GM19438 (cell line): ENCODE data around the gene RNASET2.

ENCODE experiments used
- ATAC-seq: cut with Tn5 transposase; IDR thresholded peaks from one replicate; pipeline ENCODE4 v1.9.1; 2021; ENCODE audit warnings: low read depth; ENCODE audit not compliant: unreplicated experiment

Gene RNASET2, protein sequence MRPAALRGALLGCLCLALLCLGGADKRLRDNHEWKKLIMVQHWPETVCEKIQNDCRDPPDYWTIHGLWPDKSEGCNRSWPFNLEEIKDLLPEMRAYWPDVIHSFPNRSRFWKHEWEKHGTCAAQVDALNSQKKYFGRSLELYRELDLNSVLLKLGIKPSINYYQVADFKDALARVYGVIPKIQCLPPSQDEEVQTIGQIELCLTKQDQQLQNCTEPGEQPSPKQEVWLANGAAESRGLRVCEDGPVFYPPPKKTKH

GRCh38 chr6:166956444-166957086 lies at the start of gene RNASET2:
TSS of gene RNASET2 (minus strand) at chr6:166956550. CDS start at chr6:166956182, 368 bp downstream.
- peak; percentile 54 for ATAC-seq

DNA sequence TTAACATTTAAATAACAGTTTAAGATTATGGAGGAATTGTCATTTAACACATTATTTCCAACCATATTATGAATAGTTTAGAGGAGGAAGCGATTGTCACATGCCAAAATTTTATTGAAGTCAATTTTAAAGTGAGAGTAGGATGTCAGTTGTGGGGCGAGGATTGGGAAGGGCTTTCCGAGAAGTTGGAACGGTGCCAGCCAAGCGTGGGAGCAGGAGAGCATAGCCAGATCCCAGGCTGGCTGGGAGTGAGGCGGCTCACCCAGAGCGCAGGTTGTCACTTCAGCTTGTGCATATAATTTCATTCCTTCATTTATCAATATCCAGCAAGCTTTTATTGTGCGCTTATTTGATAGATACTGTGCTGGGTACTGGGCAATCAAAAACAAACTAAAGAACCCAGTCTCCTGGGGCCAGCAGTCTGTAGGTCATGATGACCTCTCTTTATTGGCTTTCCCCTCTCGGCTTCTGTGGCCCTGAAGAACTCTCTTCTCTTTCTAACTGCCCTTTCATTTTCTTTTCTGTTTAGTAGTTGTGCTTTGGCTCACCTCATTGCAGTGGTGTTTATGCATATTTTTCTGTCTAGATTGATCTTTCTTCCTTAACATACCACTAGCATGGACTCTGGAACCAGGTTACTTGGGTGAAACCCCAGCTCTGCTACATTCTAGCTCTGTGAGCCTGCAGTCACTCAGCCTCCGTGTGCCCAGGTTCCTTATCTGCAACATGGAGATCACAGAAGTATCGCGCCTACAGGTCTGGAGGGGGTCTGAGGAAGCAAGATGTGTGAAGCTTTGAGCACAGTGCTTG lies 49.2 kb upstream of the RNASET2 start:
- ATAC-seq = no peak

DNA sequence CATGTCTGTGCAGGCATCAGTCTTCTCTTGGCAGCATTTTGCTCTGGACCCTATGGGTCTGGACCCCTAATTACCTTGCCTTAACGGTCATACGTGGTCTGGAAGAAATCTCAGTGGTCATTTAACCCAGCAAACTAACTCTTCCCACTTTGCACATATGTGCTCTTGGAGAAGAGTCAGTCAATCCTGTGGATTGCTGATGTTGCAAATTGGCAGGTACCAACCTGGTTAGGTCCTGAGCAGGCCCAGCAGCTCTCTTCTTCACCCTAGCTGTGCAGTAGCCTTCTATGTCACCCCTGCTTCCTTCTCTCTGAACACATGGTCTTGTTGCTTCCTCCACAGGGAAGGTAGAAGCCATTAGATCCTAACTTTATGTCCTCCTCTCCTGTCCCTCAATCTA lies 44.4 kb upstream of the RNASET2 start:
- ATAC-seq = no peak

DNA sequence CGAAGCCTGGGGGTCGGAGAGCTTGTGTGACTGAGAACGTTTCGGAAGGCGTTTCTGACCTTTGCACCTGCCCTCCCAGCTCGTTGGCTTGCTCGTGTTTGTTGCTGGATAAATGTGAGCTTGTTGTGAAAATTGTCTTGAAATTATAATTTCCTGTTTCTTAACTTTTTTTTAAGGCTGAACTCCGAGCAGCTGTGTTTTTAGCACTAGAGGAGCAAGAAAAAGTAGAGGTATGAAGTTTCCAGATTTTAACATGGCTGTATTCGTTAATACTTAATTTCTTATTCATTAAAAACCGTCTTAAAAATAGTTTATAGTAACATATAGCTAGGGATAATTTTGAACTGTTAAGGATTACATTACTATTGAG lies 43.5 kb upstream of the RNASET2 start:
- no peak for ATAC-seq

DNA sequence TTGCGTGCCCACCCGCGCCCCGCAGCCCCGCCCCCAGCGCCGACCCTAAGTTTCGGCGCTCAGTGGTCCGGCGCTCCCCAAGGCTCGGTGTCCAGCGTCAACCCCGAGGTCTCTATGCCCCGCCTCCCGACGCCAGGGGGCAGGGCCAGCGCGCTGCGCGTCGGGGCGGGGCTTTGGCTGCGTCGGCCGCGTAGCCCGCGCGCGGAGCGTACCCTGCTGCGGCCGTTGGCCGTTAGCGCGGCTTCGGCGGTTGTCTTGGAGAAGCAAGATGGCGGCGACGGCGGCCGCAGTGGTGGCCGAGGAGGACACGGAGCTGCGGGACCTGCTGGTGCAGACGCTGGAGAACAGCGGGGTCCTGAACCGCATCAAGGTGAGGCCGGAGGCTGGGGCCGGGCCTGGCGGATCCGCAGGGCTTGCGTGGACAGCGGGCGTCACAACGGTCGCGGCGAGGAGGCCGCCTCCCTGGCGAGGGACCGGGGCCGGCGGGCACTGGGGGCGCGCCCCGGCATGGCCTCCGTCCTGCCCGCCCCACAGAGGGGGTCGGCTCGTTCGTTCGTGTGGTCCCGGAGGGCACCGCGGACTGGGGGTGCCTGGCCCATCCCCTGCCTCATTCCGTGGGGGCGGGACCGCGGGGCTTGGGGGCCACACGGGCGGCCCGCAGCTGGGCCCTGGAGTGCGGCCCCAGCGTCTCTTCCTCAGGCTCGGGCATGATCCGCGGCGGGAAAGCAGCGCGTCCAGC lies 43.0 kb upstream of the RNASET2 start, which contains the start of gene CEP43:
Gene CEP43, plus strand, starts transcription at position 253 of the 739 bp plus-strand sequence. Its CDS starts 16 bp downstream, at position 269.
- peak; percentile 87 for ATAC-seq

DNA sequence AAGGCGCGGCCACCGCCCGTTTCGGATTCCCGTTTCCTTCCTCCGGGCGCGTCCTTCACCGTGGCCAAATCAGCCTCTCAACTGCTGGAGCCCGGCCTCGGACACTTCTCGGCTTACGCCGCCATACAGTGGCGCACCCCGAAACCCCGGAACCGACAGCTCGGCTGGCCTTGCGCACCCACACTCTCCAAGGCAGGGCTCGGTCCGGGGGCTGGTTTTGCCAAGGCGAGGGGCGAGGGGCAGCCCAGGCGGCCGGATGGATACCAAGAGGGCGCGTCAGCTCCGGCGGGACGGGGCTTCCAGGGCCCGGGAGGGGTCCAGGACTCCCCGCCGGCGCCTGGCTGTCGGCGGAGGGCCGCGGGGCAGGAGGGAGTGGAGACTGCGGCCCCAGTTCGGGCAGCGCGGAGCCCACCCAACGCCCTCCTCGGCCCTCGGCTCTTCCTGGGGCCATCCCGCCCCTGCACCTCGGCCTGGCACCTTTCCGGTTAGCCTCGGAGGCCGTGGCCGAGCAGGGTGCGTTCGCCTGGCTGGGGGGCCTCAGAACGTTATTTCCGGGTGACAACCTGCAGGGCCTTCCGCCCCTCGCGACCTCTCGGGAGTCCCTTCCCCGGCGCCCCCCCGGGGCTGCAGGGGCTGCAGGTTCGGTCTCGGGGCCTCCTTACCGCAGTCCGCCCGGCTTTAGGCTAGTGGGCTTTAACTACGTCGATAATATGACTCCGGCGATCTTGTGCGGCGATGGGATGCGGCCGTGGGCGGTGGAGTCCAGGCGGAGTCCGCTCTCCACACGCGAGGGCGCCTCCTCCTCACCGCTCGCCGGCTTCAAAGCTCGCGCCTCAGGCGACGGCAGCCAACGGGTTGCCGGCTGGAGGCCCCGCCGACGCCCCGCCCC lies 42.1 kb upstream of the RNASET2 start:
- peak; percentile 15 for ATAC-seq

- ATAC-seq = peak; percentile 39
Measured at GRCh38 chr6:166997768-166998255, 41.5 kb upstream of the RNASET2 start.

DNA sequence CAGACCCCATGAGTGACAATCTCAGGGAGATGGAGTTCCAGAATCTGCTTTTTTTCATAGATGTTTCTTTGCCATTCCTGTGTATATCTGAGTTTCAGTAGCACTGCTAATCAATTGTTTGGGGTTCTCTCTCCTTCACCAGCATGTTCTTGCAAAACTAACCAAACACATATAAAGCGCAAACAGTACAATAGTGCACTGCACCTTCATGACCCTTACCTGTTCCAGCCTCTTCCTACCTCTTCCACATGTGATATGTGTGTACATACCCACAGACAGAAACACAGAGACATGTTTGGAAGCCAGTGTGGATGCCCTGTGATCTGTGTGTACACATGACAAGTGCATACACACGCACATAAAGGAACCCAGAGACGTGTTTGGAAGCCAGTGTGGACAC lies 41.0 kb upstream of the RNASET2 start:
- no peak for ATAC-seq

DNA sequence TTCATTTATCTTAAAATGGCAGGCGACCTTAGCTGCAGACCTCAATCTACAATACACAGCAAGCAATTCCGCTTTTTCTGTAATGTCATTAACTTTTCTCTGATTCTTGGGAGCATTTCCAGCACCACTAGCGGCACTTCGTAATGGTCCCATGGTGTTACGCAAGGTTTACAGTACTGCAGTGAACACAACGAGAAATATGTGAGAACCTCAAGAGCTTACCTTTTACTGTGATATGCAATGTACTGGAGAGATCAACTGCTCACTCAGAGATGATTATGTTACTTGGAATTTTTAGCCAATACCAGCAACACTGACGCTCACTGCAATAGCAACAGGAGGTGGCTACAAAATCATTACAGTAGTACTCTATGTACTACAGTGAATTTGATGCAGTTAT lies 40.1 kb upstream of the RNASET2 start:
- ATAC-seq = no peak

GRCh38 chr6:166989427-166990032 lies 33.2 kb upstream of the RNASET2 start:
- no peak for ATAC-seq

GRCh38 chr6:166988674-166989201 lies 32.4 kb upstream of the RNASET2 start:
- no peak for ATAC-seq

GRCh38 chr6:166987930-166988329 lies 31.6 kb upstream of the RNASET2 start:
- no peak for ATAC-seq

- ATAC-seq = no peak
Measured at GRCh38 chr6:166987448-166987847, 31.1 kb upstream of the RNASET2 start.

GRCh38 chr6:166980738-166981137 lies 24.4 kb upstream of the RNASET2 start:
- no peak for ATAC-seq

- ATAC-seq = no peak
Measured at GRCh38 chr6:166977621-166978525, 21.5 kb upstream of the RNASET2 start.

DNA sequence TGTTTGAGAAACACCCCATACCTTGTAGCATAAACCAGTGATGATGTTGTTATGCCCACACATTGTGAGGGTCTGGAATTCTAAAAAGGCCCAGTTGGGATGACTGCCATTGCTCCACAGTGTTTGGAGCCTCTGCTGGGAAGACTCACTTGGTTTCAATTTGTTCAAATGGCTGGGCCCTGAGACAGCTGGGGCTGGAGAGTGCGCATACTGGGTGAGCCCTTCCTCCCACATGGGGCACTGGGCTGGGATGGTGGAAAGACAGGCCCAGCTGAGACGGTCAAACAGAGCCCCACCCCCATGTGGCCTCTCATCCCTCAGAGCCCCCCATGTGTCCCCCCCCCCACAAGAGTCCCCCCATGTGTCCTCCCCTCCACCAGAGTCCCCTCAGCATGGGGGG lies 20.3 kb upstream of the RNASET2 start:
- no peak for ATAC-seq

DNA sequence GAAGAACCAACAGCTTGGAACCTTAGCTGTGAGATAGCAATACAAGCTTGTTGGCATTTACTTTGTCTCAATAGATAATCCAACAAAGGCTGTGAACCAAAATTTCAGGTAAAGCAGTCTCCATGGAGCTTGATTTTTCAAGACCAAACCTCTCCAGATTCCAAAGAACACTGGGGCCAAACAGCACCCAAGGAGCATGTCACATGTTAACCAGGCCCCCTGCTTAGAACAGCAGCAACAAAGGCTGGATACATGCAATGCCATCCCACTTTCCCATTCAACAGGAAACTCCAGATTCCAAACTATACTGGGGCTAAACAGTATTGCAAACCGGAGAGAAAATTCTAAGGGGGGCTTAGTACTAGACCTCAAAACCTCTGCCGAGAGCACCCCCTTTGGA lies 15.8 kb upstream of the RNASET2 start:
- ATAC-seq = no peak

- ATAC-seq = no peak
Measured at GRCh38 chr6:166971271-166971670, 14.9 kb upstream of the RNASET2 start.
